IMR-90 (cell line): Measurements from ENCODE around the gene UBN1. TPM values are rescaled to one million over a fixed set of nuclear protein-coding genes. Genes with fewer than 3 reads are reported as not detected.

Source experiments
- ATAC-seq: fragments of 200-7000 bp; cut with Tn5 transposase; 2 replicates; pipeline ENCODE4 v1.9.1; 2020; ENCODE audit warnings: low read depth, mild to moderate bottlenecking, moderate library complexity
- BruUV-seq: library from RNA; stranded (reverse); fragments of 400-500 nt; replicated peaks from 2 replicates; lab custom pipeline; 2021; lab: Mats Ljungman, UMichigan
- CTCF ChIA-PET: fragments of 300-600 bp; formaldehyde crosslinking; extraction: SDS; loops from one replicate; lab custom pipeline; 2021; ENCODE audit warnings: antibody characterized with exemption; lab: Yijun Ruan, JAX
- POLR2A ChIA-PET: fragments of 300-600 bp; sonication (Branson Sonifier 250); formaldehyde crosslinking; loops from one replicate; lab custom pipeline; 2022; ENCODE audit warnings: antibody characterized with exemption; ENCODE audit not compliant: unreplicated experiment; lab: Charles Lee
- DNase-seq: peaks from one replicate; pipeline ENCODE4 v3.0.0; 2013
- H2AFZ ChIP-seq: replicated peaks from 2 replicates; pipeline ENCODE3; 2013; ENCODE audit warnings: low read length, mild to moderate bottlenecking; ENCODE audit not compliant: poor library complexity
- H2AK5ac ChIP-seq: 2 replicates; pipeline ENCODE4 v1.6.1; 2013; ENCODE audit warnings: low read depth, low read length, inconsistent platforms
- H2AK9ac ChIP-seq: replicated peaks from 2 replicates; pipeline ENCODE3; 2013; ENCODE audit warnings: mild to moderate bottlenecking, low read depth, low read length, moderate library complexity; ENCODE audit not compliant: poor library complexity
- H2BK120ac ChIP-seq: 2 replicates; pipeline ENCODE4 v1.6.1; 2013; ENCODE audit warnings: low read depth, low read length, inconsistent platforms
- H2BK15ac ChIP-seq: 3 replicates; pipeline ENCODE4 v1.6.1; 2013; ENCODE audit warnings: low read depth, low read length, inconsistent platforms
- H2BK20ac ChIP-seq: 2 replicates; pipeline ENCODE4 v1.6.1; 2013; ENCODE audit warnings: low read depth, mild to moderate bottlenecking, inconsistent platforms, low read length, moderate library complexity
- H2BK5ac ChIP-seq: 2 replicates; pipeline ENCODE4 v1.6.1; 2013; ENCODE audit warnings: mild to moderate bottlenecking, low read depth, low read length, inconsistent platforms; ENCODE audit not compliant: poor library complexity, severe bottlenecking
- H3K14ac ChIP-seq: replicated peaks from 2 replicates; pipeline ENCODE4 v1.6.1; 2013; ENCODE audit warnings: low read depth, low read length, inconsistent platforms
- H3K18ac ChIP-seq: 2 replicates; pipeline ENCODE4 v1.6.1; 2013; ENCODE audit warnings: low read depth, low read length, control low read depth
- H3K23ac ChIP-seq: 2 replicates; pipeline ENCODE4 v1.6.1; 2013; ENCODE audit warnings: low read depth, low read length, inconsistent platforms
- H3K27ac ChIP-seq: 2 replicates; pipeline ENCODE4 v1.5.1; 2013; ENCODE audit warnings: mild to moderate bottlenecking, control low read depth, low read length; ENCODE audit not compliant: insufficient read depth
- H3K27me3 ChIP-seq: 2 replicates; pipeline ENCODE4 v1.6.1; 2013; ENCODE audit warnings: low read length; ENCODE audit not compliant: control insufficient read depth, insufficient read depth
- H3K36me3 ChIP-seq: 2 replicates; pipeline ENCODE4 v1.6.1; 2013; ENCODE audit warnings: low read length, mixed read lengths; ENCODE audit not compliant: control insufficient read depth, insufficient read depth
- H3K4ac ChIP-seq: 2 replicates; pipeline ENCODE4 v1.6.1; 2013; ENCODE audit warnings: low read depth, low read length, inconsistent platforms
- H3K4me1 ChIP-seq: 2 replicates; pipeline ENCODE4 v1.6.1; 2013; ENCODE audit warnings: low read length, mixed read lengths; ENCODE audit not compliant: control insufficient read depth, insufficient read depth
- H3K4me2 ChIP-seq: 2 replicates; pipeline ENCODE4 v1.6.1; 2013; ENCODE audit warnings: low read depth, mild to moderate bottlenecking, control low read depth, low read length, moderate library complexity
- H3K4me3 ChIP-seq: 2 replicates; pipeline ENCODE4 v1.5.1; 2013; ENCODE audit warnings: low read depth, mild to moderate bottlenecking, control low read depth, low read length, moderate library complexity; ENCODE audit not compliant: insufficient read depth
- H3K56ac ChIP-seq: 2 replicates; pipeline ENCODE4 v1.6.1; 2013; ENCODE audit warnings: low read length, inconsistent platforms; ENCODE audit not compliant: insufficient read depth; ENCODE audit errors: extremely low read depth
- H3K79me1 ChIP-seq, 2 experiments: 2 replicates each; pipeline ENCODE4 v1.6.1; 2013; ENCODE audit warnings: low read length in 2 of 2, inconsistent platforms in 1 of 2, low read depth in 1 of 2
- H3K9ac ChIP-seq: 2 replicates; pipeline ENCODE4 v1.6.1; 2013; ENCODE audit warnings: low read depth, low read length, control low read depth
- H3K9me1 ChIP-seq: 2 replicates; pipeline ENCODE4 v1.6.1; 2013; ENCODE audit warnings: low read length, inconsistent platforms; ENCODE audit not compliant: insufficient read depth
- H3K9me3 ChIP-seq: 2 replicates; pipeline ENCODE4 v1.6.1; 2013; ENCODE audit warnings: low read length; ENCODE audit not compliant: control insufficient read depth, insufficient read depth
- H4K20me1 ChIP-seq: 2 replicates; pipeline ENCODE4 v1.6.1; 2013; ENCODE audit warnings: low read length, inconsistent platforms; ENCODE audit not compliant: insufficient read depth
- H4K5ac ChIP-seq: 2 replicates; pipeline ENCODE4 v1.6.1; 2013; ENCODE audit warnings: mild to moderate bottlenecking, low read depth, low read length, control low read depth
- H4K8ac ChIP-seq, 2 experiments: 2 replicates each; pipeline ENCODE4 v1.6.1; 2013; ENCODE audit warnings: low read depth in 2 of 2, low read length in 2 of 2, control low read depth in 1 of 2, inconsistent platforms in 1 of 2
- H4K91ac ChIP-seq: 2 replicates; pipeline ENCODE4 v1.6.1; 2013; ENCODE audit warnings: low read depth, low read length, inconsistent platforms; ENCODE audit not compliant: insufficient read depth
- BHLHE40 ChIP-seq: fragments of 150-350 bp; IDR thresholded peaks from 2 replicates; pipeline ENCODE4 v1.6.1; 2016; ENCODE audit warnings: mild to moderate bottlenecking, low read depth, low read length
- CHD1 ChIP-seq: IDR thresholded peaks from 2 replicates; pipeline ENCODE4 v1.6.1; 2012; ENCODE audit warnings: low read depth, low read length, improper control_type of control experiment
- FOS ChIP-seq: fragments of 150-350 bp; IDR thresholded peaks from 2 replicates; pipeline ENCODE4 v1.6.1; 2016; ENCODE audit warnings: low read depth, low read length
- MAZ ChIP-seq: IDR thresholded peaks from 2 replicates; pipeline ENCODE4 v1.6.1; 2012; ENCODE audit warnings: low read depth, mild to moderate bottlenecking, low read length, improper control_type of control experiment, moderate library complexity, borderline replicate concordance
- RAD21 ChIP-seq: IDR thresholded peaks from 2 replicates; pipeline ENCODE4 v1.6.1; 2012; ENCODE audit warnings: low read length, improper control_type of control experiment
- WGBS, 2 experiments: methylation state at CpG; one replicate each; pipeline versions ENCODE4 v1.1.5 to v1.1.7; 2013; ENCODE audit warnings: missing lambda C conversion rate in 2 of 2; ENCODE audit not compliant: insufficient read length in 1 of 2; ENCODE audit errors: extremely low coverage in 2 of 2; 5-methylcytosine and 5-hydroxymethylcytosine counted together
- dilution Hi-C: fragments of 300-500 bp; cut with HindIII; formaldehyde crosslinking; loops from one replicate; pipeline ENCODE4 v1.14.3; 2018; ENCODE audit warnings: low sequenced_read_pairs; ENCODE audit not compliant: unreplicated experiment
- in situ Hi-C: fragments of 300-500 bp; cut with MboI; formaldehyde crosslinking; loops from 3 replicates; pipeline ENCODE4 v1.14.3; 2019; ENCODE audit warnings: low sequenced_read_pairs, inconsistent platforms, mixed read lengths
- intact Hi-C: fragments of 100-400 bp; cut with micrococcal nuclease; formaldehyde crosslinking; loops from 2 replicates; pipeline ENCODE4 v1.10.0; 2022
- polyA plus RNA-seq, 3 experiments: library from polyadenylated mRNA; depleted of rRNA; stranded (reverse); fragments of >200 nt; gene quantifications; 2 replicates each; pipeline ENCODE4 v1.2.3, GENCODE V29; 2012; ENCODE audit warnings: low replicate concordance in 1 of 3
- total RNA-seq: library from RNA; depleted of rRNA; stranded (reverse); fragments of >200 nt; gene quantifications from 2 replicates; pipeline ENCODE4 v1.2.3, GENCODE V29; 2012
- TF ChIP-seq, protein P1 (sequence below): fragments of 150-350 bp; IDR thresholded peaks from 2 replicates; pipeline ENCODE4 v1.6.1; 2017; ENCODE audit warnings: mild to moderate bottlenecking, antibody characterized with exemption, low read length, low read depth

Gene UBN1
- total and polyA plus RNA-seq, 2 of the 4 experiments (the other 2 are of a cell fraction) = 5.7 to 16.3 TPM

DNA sequence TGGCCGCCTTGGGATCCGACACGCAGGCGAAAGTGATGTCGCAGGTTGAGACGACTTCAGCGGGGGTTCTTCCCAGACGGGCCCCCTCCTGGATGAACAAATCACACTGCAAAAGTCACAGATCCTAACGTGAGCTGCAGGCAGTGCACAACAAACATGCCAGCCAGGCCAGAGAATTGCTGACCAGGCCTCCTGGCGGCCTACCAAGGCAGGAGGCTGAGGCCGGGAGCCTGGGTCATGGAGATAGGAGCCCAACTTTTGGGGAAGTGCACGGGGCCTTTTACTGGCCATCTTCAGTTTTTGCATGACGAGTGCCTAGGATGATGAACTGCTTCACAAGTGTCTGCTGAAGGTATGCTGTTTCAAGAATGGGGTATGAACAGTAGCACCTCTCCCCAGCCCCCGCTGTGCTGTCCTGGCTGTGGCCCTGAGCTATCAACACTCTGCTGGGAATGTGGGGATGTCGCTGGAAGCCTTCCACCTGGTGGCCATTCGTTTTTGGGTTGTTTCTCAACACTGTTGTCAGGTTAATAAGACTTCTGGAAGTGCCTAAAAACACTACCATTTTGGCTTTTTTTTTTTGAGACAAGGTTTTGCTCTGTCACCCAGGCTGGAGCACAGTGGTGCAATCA is 32.6 kb upstream of the UBN1 start:
- Histone ChIP-seq H3K4me3 (no peak overlapping the region), H2BK120ac (no peak overlapping the region), H3K36me3 (peaks cover 55% of the 10 kb centered on the region), H3K79me1 (peaks cover 2 to 5% of the 10 kb centered on the region in 2 experiments; a peak in 1 of 4 replicates), H3K9me1 (no peaks in the 10 kb centered on the region), H3K4ac (no peak overlapping the region), H3K18ac (no peak overlapping the region), H3K27me3 (no peaks in the 10 kb centered on the region), H2AK5ac (no peak overlapping the region), H3K27ac (no peak overlapping the region), H2BK5ac (no peak overlapping the region), H2BK15ac (no peak overlapping the region), H3K56ac (no peak overlapping the region), H4K8ac (no peak overlapping the region), H3K14ac (no peak overlapping the region), H3K9ac (no peak overlapping the region), H2AK9ac (no peak overlapping the region), H3K4me2 (no peak overlapping the region), H4K20me1 (no peaks in the 10 kb centered on the region), H2AFZ (no peak overlapping the region), H4K5ac (no peak overlapping the region), H3K23ac (no peak overlapping the region), H3K4me1 (peaks cover 8% of the 10 kb centered on the region; the same call in 1 of the 2 replicates), H2BK20ac (no peak overlapping the region), H4K91ac (no peak overlapping the region), H3K9me3 (no peaks in the 10 kb centered on the region)
- CTCF ChIA-PET = no interaction called here
- in situ Hi-C loops = no loop called here
- POLR2A ChIA-PET = no interaction called here
- WGBS, 2 experiments = 82% methylated on average over 6 of the region's 16 CpGs; no CpG with 5 or more reads in 1 of the 2 experiments
- BruUV-seq = no TSS peak
- TF ChIP-seq CHD1 (no peak), FOS (no peak), BHLHE40 (no peak), RAD21 (no peak), MAZ (no peak)
- TF ChIP-seq, protein P1, sequence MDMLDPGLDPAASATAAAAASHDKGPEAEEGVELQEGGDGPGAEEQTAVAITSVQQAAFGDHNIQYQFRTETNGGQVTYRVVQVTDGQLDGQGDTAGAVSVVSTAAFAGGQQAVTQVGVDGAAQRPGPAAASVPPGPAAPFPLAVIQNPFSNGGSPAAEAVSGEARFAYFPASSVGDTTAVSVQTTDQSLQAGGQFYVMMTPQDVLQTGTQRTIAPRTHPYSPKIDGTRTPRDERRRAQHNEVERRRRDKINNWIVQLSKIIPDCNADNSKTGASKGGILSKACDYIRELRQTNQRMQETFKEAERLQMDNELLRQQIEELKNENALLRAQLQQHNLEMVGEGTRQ = no peak
- intact Hi-C loops = no loop called here
- no peak for DNase-seq
- dilution Hi-C loops = no loop called here
- peak; percentile 40 for ATAC-seq
